ENCODE measurements around the gene CARTPT.

CARTPT gene

GRCh38 chr5:71693828-71694427, 25.1 kb upstream of the CARTPT start:
- H3K27ac ChIP-seq = peak overlapping the region; percentile 93
- no peak for TF ChIP-seq ZFX (IDR thresholded peaks at IDR 0.05; ENCODE audit: borderline replicate concordance)
- no peak for TF ChIP-seq CTCF (IDR thresholded peaks at IDR 0.05)

- TF ChIP-seq CTCF (IDR thresholded peaks at IDR 0.05) (no peak), ZFX (IDR thresholded peaks at IDR 0.05; ENCODE audit: borderline replicate concordance) (no peak)
Observed at GRCh38 chr5:71695071-71695470, 24.0 kb upstream of the CARTPT start.

DNA sequence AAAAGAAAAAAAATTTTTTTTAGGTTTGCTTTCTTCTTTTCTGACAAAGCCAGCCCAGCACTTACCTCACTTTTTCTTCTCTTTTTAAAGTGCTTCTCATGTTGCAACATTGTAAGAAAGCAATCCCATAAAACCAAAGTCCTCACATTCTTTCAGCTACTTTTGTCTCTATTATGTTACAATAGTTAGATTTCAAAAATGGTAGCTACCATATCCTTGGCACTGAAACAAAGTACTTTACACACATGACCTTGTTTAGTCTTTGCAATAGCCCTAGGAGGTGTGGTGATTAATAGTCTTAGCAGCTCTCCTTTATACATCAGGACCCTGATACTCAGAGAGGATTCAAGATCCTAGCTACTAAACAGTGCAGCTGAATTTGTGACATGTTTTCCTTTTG, 23.5 kb upstream of the CARTPT start:
- H3K27ac ChIP-seq = peak overlapping the region; percentile 93
- TF ChIP-seq CTCF (IDR thresholded peaks at IDR 0.05) (no peak), ZFX (IDR thresholded peaks at IDR 0.05; ENCODE audit: borderline replicate concordance) (no peak)

More at GRCh38 chr5:71695071-71695470, 24.0 kb upstream of the CARTPT start:
- H3K27ac ChIP-seq = peak overlapping the region; percentile 93

DNA sequence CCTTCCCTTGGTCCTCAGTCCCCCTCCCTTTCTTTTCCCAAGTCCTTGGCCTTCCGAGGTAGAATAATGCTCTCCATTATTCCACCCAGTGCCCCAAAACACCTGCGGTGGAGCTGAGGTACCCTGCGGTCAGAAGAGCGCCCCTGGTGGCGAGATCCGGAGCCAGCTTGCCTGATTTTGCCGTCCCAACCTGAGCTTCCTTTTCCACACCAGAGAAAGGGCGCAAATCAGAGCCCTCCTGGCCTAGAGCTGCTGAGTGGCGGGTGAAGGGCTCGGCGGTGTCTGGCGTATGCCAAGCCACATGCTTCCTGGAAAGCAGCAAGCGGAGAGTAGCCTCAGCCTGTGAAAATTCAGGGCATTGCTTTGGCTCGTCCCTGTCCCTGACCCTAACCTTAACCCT, 21.1 kb upstream of the CARTPT start:
- H3K27ac ChIP-seq = no peak overlapping the region
- TF ChIP-seq CTCF (IDR thresholded peaks at IDR 0.05) (peak; percentile 38), ZFX (IDR thresholded peaks at IDR 0.05; ENCODE audit: borderline replicate concordance) (no peak)

DNA sequence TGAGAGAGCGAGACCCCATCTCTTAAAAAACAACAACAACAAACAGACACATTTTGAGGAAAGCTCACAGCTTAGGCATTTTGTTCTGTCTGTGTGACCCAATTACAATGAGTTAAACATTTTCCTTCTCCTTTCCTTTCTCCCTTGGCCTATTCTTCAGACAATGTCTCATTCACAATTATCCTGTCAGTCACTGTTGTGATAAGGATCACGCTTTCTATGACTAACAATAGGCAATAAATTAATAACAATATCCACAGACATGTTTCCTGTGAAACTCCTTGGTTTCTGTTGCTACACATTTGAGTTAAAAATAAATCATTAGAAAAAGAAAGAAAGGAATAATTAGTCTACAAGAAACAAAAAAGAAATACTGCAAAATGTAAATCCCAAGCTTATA, 19.8 kb upstream of the CARTPT start:
- no peak for TF ChIP-seq ZFX (IDR thresholded peaks at IDR 0.05; ENCODE audit: borderline replicate concordance)
- TF ChIP-seq CTCF (IDR thresholded peaks at IDR 0.05) = no peak
- peak overlapping the region; percentile 24 for H3K27ac ChIP-seq

- no peak for TF ChIP-seq ZFX (IDR thresholded peaks at IDR 0.05; ENCODE audit: borderline replicate concordance)
- no peak for TF ChIP-seq CTCF (IDR thresholded peaks at IDR 0.05)
- peak overlapping the region; percentile 24 for H3K27ac ChIP-seq
Observed at GRCh38 chr5:71699751-71700150, 19.3 kb upstream of the CARTPT start.

DNA sequence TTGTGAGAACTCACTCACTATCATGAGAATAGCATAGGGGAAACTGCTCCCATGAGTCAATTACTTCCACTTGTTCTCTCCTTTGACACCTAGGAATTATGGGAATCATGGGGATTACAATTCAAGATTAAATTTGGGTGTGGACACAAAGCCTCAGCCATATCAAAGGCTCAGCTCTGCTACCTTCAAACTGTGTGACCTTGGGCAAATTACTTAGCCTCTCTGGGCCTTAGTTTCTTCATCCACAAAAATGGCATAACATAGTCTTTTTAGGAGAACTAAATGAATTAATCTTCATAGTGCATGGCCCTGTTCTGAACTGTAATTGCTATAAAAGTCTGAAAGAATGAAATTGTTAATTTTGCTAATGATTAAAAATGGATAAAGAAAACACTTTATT, 18.3 kb upstream of the CARTPT start:
- TF ChIP-seq ZFX (IDR thresholded peaks at IDR 0.05; ENCODE audit: borderline replicate concordance) = no peak
- TF ChIP-seq CTCF (IDR thresholded peaks at IDR 0.05) = no peak
- H3K27ac ChIP-seq = no peak overlapping the region

All from 22Rv1 (cell line).